Vagina (tissue), 2 donors: ENCODE data around the gene SETBP1. TPM values are rescaled to one million over a fixed set of nuclear protein-coding genes. Genes with fewer than 3 reads are reported as not detected.

Experiments used
- DNase-seq, 2 donors: peaks; one replicate each; pipeline ENCODE4 v3.0.0-alpha.2; 2017; ENCODE audit errors: extremely low spot score in 2 of 2
- H3K27ac ChIP-seq: fragments of 200-600 bp; sonication (generic); one replicate; pipeline ENCODE4 v1.5.1; 2019
- H3K27me3 ChIP-seq: fragments of 200-600 bp; sonication (generic); one replicate; pipeline ENCODE4 v1.5.1; 2019
- H3K36me3 ChIP-seq, 2 donors: fragments of 200-600 bp; sonication (generic); one replicate each; pipeline ENCODE4 v1.5.1; 2017 to 2019
- H3K4me1 ChIP-seq: fragments of 200-600 bp; sonication (generic); one replicate; pipeline ENCODE4 v1.5.1; 2019
- H3K4me3 ChIP-seq, 2 donors: fragments of 200-600 bp; sonication (generic); 1 replicate in 1 of 2; 2 replicates in 1 of 2; pipeline ENCODE4 v1.5.1; 2016 to 2019
- H3K9me3 ChIP-seq: fragments of 200-600 bp; sonication (generic); one replicate; pipeline ENCODE4 v1.5.1; 2019
- CTCF ChIP-seq, 3 experiments: fragments of 450-650 bp in 2 of 3; fragments of 200-600 bp in 1 of 3; sonication (generic) in 1 of 3; IDR thresholded peaks; one replicate each; pipeline ENCODE4 v1.5.1; 2017 to 2019; ENCODE audit warnings: antibody characterized with exemption in 3 of 3, mild to moderate bottlenecking in 2 of 3, moderate library complexity in 2 of 3
- POLR2A ChIP-seq, 2 donors: fragments of 450-650 bp; IDR thresholded peaks; one replicate each; pipeline ENCODE4 v1.6.1; 2017; ENCODE audit warnings: antibody characterized with exemption in 2 of 2, mild to moderate bottlenecking in 2 of 2, moderate library complexity in 2 of 2
- POLR2AphosphoS5 ChIP-seq, 2 donors: sonication (generic); formaldehyde crosslinking; IDR thresholded peaks; one replicate each; pipeline ENCODE4 v1.9.0; 2017; ENCODE audit warnings: antibody characterized with exemption in 2 of 2, mild to moderate bottlenecking in 2 of 2, low read depth in 1 of 2; ENCODE audit not compliant: insufficient read depth in 1 of 2
- intact Hi-C: fragments of 100-400 bp; cut with DNase I; formaldehyde crosslinking; loops from one replicate; pipeline ENCODE4 v1.15.1; 2023
- total RNA-seq: library from RNA; depleted of rRNA; stranded (reverse); fragments of >200 nt; gene quantifications from one replicate; pipeline ENCODE4 v1.2.3, GENCODE V29; 2016

Gene SETBP1
- total RNA-seq, 1 donor from 2014 or later: 38.1 TPM

GRCh38 chr18:44709307-44710126 is 28.8 kb downstream of the SETBP1 start:
- intact Hi-C loops: no loop called here

GRCh38 chr18:44710931-44711330 is 30.2 kb downstream of the SETBP1 start:
- peak overlapping the region; percentile 85 for H3K27ac ChIP-seq

More at GRCh38 chr18:44709307-44710126, 28.8 kb downstream of the SETBP1 start:
- TF ChIP-seq CTCF (IDR thresholded peaks at IDR 0.05) (no peak), POLR2AphosphoS5 (IDR thresholded peaks at IDR 0.05; ENCODE audit: insufficient read depth in 1 of 2, low read depth in 1 of 2) (no peak), POLR2A (IDR thresholded peaks at IDR 0.05) (no peak)
- H3K27me3 ChIP-seq: no peaks in the 10 kb centered on the region
- no peaks in the 10 kb centered on the region for H3K9me3 ChIP-seq
- no peak for DNase-seq
- H3K4me1 ChIP-seq: peaks cover 59% of the 10 kb centered on the region
- H3K27ac ChIP-seq: peak overlapping the region; percentile 85
- H3K36me3 ChIP-seq: no peaks in the 10 kb centered on the region
- no peak overlapping the region for H3K4me3 ChIP-seq

GRCh38 chr18:44712025-44712424 is 31.3 kb downstream of the SETBP1 start:
- DNase-seq: no peak
- H3K36me3 ChIP-seq: no peaks in the 10 kb centered on the region
- H3K27me3 ChIP-seq: no peaks in the 10 kb centered on the region
- H3K4me1 ChIP-seq: peaks cover 77% of the 10 kb centered on the region
- intact Hi-C loops: no loop called here
- no peak overlapping the region for H3K4me3 ChIP-seq
- no peaks in the 10 kb centered on the region for H3K9me3 ChIP-seq
- H3K27ac ChIP-seq: peak overlapping the region; percentile 85
- no peak for TF ChIP-seq POLR2AphosphoS5 (IDR thresholded peaks at IDR 0.05; ENCODE audit: insufficient read depth in 1 of 2, low read depth in 1 of 2)
- TF ChIP-seq CTCF (IDR thresholded peaks at IDR 0.05): no peak
- no peak for TF ChIP-seq POLR2A (IDR thresholded peaks at IDR 0.05)

More at GRCh38 chr18:44710931-44711330, 30.2 kb downstream of the SETBP1 start:
- H3K36me3 ChIP-seq: no peaks in the 10 kb centered on the region
- no peak for DNase-seq
- no peak overlapping the region for H3K4me3 ChIP-seq
- H3K9me3 ChIP-seq: no peaks in the 10 kb centered on the region
- no peaks in the 10 kb centered on the region for H3K27me3 ChIP-seq
- TF ChIP-seq CTCF (IDR thresholded peaks at IDR 0.05) (no peak), POLR2AphosphoS5 (IDR thresholded peaks at IDR 0.05; ENCODE audit: insufficient read depth in 1 of 2, low read depth in 1 of 2) (no peak), POLR2A (IDR thresholded peaks at IDR 0.05) (no peak)
- intact Hi-C loops: no loop called here
- H3K4me1 ChIP-seq: peaks cover 72% of the 10 kb centered on the region

GRCh38 chr18:44713435-44713834 is 32.7 kb downstream of the SETBP1 start:
- H3K9me3 ChIP-seq: no peaks in the 10 kb centered on the region
- no peak for TF ChIP-seq POLR2AphosphoS5 (IDR thresholded peaks at IDR 0.05; ENCODE audit: insufficient read depth in 1 of 2, low read depth in 1 of 2)
- TF ChIP-seq CTCF (IDR thresholded peaks at IDR 0.05): no peak
- no peak for TF ChIP-seq POLR2A (IDR thresholded peaks at IDR 0.05)
- H3K27me3 ChIP-seq: no peaks in the 10 kb centered on the region
- H3K36me3 ChIP-seq: no peaks in the 10 kb centered on the region
- H3K27ac ChIP-seq: peak overlapping the region; percentile 81
- no peak for DNase-seq
- no peak overlapping the region for H3K4me3 ChIP-seq
- peaks cover 68% of the 10 kb centered on the region for H3K4me1 ChIP-seq
- intact Hi-C loops: no loop called here

- TF ChIP-seq CTCF (IDR thresholded peaks at IDR 0.05) (no peak), POLR2A (IDR thresholded peaks at IDR 0.05) (no peak), POLR2AphosphoS5 (IDR thresholded peaks at IDR 0.05; ENCODE audit: insufficient read depth in 1 of 2, low read depth in 1 of 2) (no peak)
- H3K4me1 ChIP-seq: peaks cover 61% of the 10 kb centered on the region
- H3K27me3 ChIP-seq: no peaks in the 10 kb centered on the region
- no peak for DNase-seq
- H3K27ac ChIP-seq: peak overlapping the region; percentile 81
- intact Hi-C loops: no loop called here
- H3K36me3 ChIP-seq: no peaks in the 10 kb centered on the region
- no peak overlapping the region for H3K4me3 ChIP-seq
- no peaks in the 10 kb centered on the region for H3K9me3 ChIP-seq
These were observed 33.7 kb downstream of the SETBP1 start for GRCh38 chr18:44714376-44714775.
